Lower lobe of right lung (tissue), 2 donors: ENCODE measurements around the gene TECTB. TPM values are rescaled to one million over a fixed set of nuclear protein-coding genes. Genes with fewer than 3 reads are reported as not detected.

Experiments used
- ATAC-seq, 2 donors: fragments of 200-7000 bp; cut with Tn5 transposase; one replicate each; pipeline ENCODE4 v1.9.1; 2020 to 2022; ENCODE audit warnings: mild to moderate bottlenecking in 2 of 2, moderate library complexity in 2 of 2
- DNase-seq: peaks from one replicate; pipeline ENCODE4 v3.0.0-alpha.2; 2020
- H3K27ac ChIP-seq: fragments of 200-600 bp; one replicate; pipeline ENCODE4 v1.8.0; 2022
- H3K27me3 ChIP-seq: fragments of 200-600 bp; one replicate; pipeline ENCODE4 v1.8.0; 2022; ENCODE audit warnings: low read depth
- H3K36me3 ChIP-seq: fragments of 200-600 bp; one replicate; pipeline ENCODE4 v1.8.0; 2022; ENCODE audit warnings: mild to moderate bottlenecking
- H3K4me1 ChIP-seq: fragments of 200-600 bp; one replicate; pipeline ENCODE4 v1.8.0; 2022
- H3K4me3 ChIP-seq: fragments of 200-600 bp; one replicate; pipeline ENCODE4 v1.8.0; 2022; ENCODE audit warnings: mild to moderate bottlenecking
- H3K9me3 ChIP-seq: fragments of 200-600 bp; one replicate; pipeline ENCODE4 v1.8.0; 2022
- CTCF ChIP-seq: fragments of 200-600 bp; IDR thresholded peaks from one replicate; pipeline ENCODE4 v1.8.0; 2022; ENCODE audit warnings: antibody characterized with exemption, mild to moderate bottlenecking
- intact Hi-C: fragments of 100-400 bp; cut with DNase I; formaldehyde crosslinking; loops from one replicate; pipeline ENCODE4 v1.11.0; 2022
- total RNA-seq: library from RNA; stranded (reverse); fragmentation: NEBNext Ultra II Directional; extraction: Animal tissue kit (Norgen Biotek cat#: 25700); gene quantifications from one replicate; pipeline ENCODE4 v1.2.1, GENCODE V29; 2021
- donor health status: DM: no; HTN: yes; CAD: no; lungs with severe emphysema.

Gene TECTB
- total RNA-seq, 1 donor from 2014 or later = not detected

GRCh38 chr10:112260831-112261230 is 22.4 kb upstream of the TECTB start:
- Histone ChIP-seq H3K27me3 (no peaks in the 10 kb centered on the region), H3K9me3 (no peaks in the 10 kb centered on the region), H3K36me3 (no peaks in the 10 kb centered on the region), H3K4me1 (no peaks in the 10 kb centered on the region), H3K4me3 (no peak overlapping the region), H3K27ac (no peak overlapping the region)
- no peak for ATAC-seq
- TF ChIP-seq CTCF = no peak
- intact Hi-C loops = no loop called here
- DNase-seq = no peak

GRCh38 chr10:112261281-112261822 is 21.8 kb upstream of the TECTB start:
- H3K9me3 ChIP-seq = no peaks in the 10 kb centered on the region
- H3K27me3 ChIP-seq = no peaks in the 10 kb centered on the region
- H3K27ac ChIP-seq = no peak overlapping the region
- no peak overlapping the region for H3K4me3 ChIP-seq
- no peaks in the 10 kb centered on the region for H3K4me1 ChIP-seq
- no peaks in the 10 kb centered on the region for H3K36me3 ChIP-seq
- intact Hi-C loops = no loop called here
- ATAC-seq (peak; percentile 61 to 79), DNase-seq (no peak)
- no peak for TF ChIP-seq CTCF

GRCh38 chr10:112262546-112262945 is 20.7 kb upstream of the TECTB start:
- ATAC-seq = no peak
- no peaks in the 10 kb centered on the region for H3K27me3 ChIP-seq
- no peaks in the 10 kb centered on the region for H3K9me3 ChIP-seq
- H3K27ac ChIP-seq = no peak overlapping the region
- intact Hi-C loops = no loop called here
- TF ChIP-seq CTCF = no peak
- no peak for DNase-seq
- no peaks in the 10 kb centered on the region for H3K36me3 ChIP-seq
- no peaks in the 10 kb centered on the region for H3K4me1 ChIP-seq
- no peak overlapping the region for H3K4me3 ChIP-seq

GRCh38 chr10:112265745-112266144 is 17.5 kb upstream of the TECTB start:
- ATAC-seq = no peak
- intact Hi-C loops = no loop called here

GRCh38 chr10:112269266-112269665 is 13.9 kb upstream of the TECTB start:
- Histone ChIP-seq H3K27me3 (no peaks in the 10 kb centered on the region), H3K4me1 (no peaks in the 10 kb centered on the region), H3K4me3 (no peak overlapping the region), H3K36me3 (no peaks in the 10 kb centered on the region), H3K9me3 (no peaks in the 10 kb centered on the region), H3K27ac (no peak overlapping the region)
- no peak for TF ChIP-seq CTCF
- no peak for ATAC-seq
- intact Hi-C loops = no loop called here
- no peak for DNase-seq

More at GRCh38 chr10:112265745-112266144, 17.5 kb upstream of the TECTB start:
- Histone ChIP-seq H3K36me3 (no peaks in the 10 kb centered on the region), H3K9me3 (no peaks in the 10 kb centered on the region), H3K27me3 (no peaks in the 10 kb centered on the region), H3K27ac (no peak overlapping the region), H3K4me3 (no peak overlapping the region), H3K4me1 (no peaks in the 10 kb centered on the region)
- TF ChIP-seq CTCF = no peak
- no peak for DNase-seq
